Stimulated activated CD4-positive, alpha-beta T cell treated with anti-CD3 and anti-CD28 coated beads, Interleukin-2, amount 100 ng/mL, for 24 hours (primary cell): Measurements from ENCODE around the gene CNST.
"Not testable (repeated sequence)": the region's sequence is repeated elsewhere in the genome, so short reads cannot be mapped to it uniquely, and the experiment has no call there.

ENCODE experiments used
- DNase-seq, 2 donors: peaks; one replicate each; pipeline ENCODE4 v3.0.0-alpha.2; 2020

The CNST gene

GRCh38 chr1:246624091-246624490 is 57.8 kb downstream of the CNST start:
- no peak for DNase-seq

GRCh38 chr1:246629030-246629429 is 62.8 kb downstream of the CNST start:
- no peak for DNase-seq

- no peak for DNase-seq
Measured at GRCh38 chr1:246629976-246630375, 63.7 kb downstream of the CNST start.

- DNase-seq, result no peak
Measured at GRCh38 chr1:246631426-246631825, 65.2 kb downstream of the CNST start.

- DNase-seq, result no peak
Measured at GRCh38 chr1:246632281-246633168, 66.3 kb downstream of the CNST start.

- DNase-seq, result not testable (repeated sequence)
Measured at GRCh38 chr1:246634659-246635058, 68.4 kb downstream of the CNST start.

GRCh38 chr1:246638941-246639655 is 72.8 kb downstream of the CNST start:
- no peak for DNase-seq

- DNase-seq, result no peak
Measured at GRCh38 chr1:246639732-246640131, 73.5 kb downstream of the CNST start.

- DNase-seq, result no peak
Measured at GRCh38 chr1:246640747-246641146, 74.5 kb downstream of the CNST start.

- no peak for DNase-seq
Measured at GRCh38 chr1:246641394-246641793, 75.1 kb downstream of the CNST start.

GRCh38 chr1:246642719-246643118 is 76.5 kb downstream of the CNST start:
- no peak for DNase-seq

GRCh38 chr1:246647113-246647512 is 80.9 kb downstream of the CNST start:
- no peak for DNase-seq

GRCh38 chr1:246647513-246647912 is 81.3 kb downstream of the CNST start:
- DNase-seq, result no peak

GRCh38 chr1:246651012-246651695 is 84.9 kb downstream of the CNST start:
- no peak for DNase-seq

GRCh38 chr1:246658567-246658966 is 92.3 kb downstream of the CNST start:
- DNase-seq, result no peak

- DNase-seq, result no peak
Measured at GRCh38 chr1:246659594-246660140, 93.4 kb downstream of the CNST start.

- DNase-seq, result no peak
Measured at GRCh38 chr1:246661451-246661850, 95.2 kb downstream of the CNST start.

- DNase-seq, result no peak
Measured at GRCh38 chr1:246667773-246668172, 101.5 kb downstream of the CNST start.

- no peak for DNase-seq
Measured at GRCh38 chr1:246669659-246670058, 103.4 kb downstream of the CNST start.

- no peak for DNase-seq
Measured at GRCh38 chr1:246674049-246674448, 107.8 kb downstream of the CNST start.

- no peak for DNase-seq
Measured at GRCh38 chr1:246677842-246678241, 111.6 kb downstream of the CNST start.

GRCh38 chr1:246678816-246679793 is 112.8 kb downstream of the CNST start:
- no peak for DNase-seq
